ENCODE measurements around the gene HES3.

The HES3 gene

GRCh38 chr1:6262555-6263420 lies 18.8 kb downstream of the HES3 start:
- Mint-ChIP-seq H3K36me3 (no peaks in the 10 kb centered on the region), H3K4me3 (no peak overlapping the region), H3K4me1 (peaks cover 21% of the 10 kb centered on the region), H3K27me3 (peaks cover 51% of the 10 kb centered on the region), H3K9me3 (no peaks in the 10 kb centered on the region), H3K27ac (no peak overlapping the region)
- no peak for ATAC-seq

DNA sequence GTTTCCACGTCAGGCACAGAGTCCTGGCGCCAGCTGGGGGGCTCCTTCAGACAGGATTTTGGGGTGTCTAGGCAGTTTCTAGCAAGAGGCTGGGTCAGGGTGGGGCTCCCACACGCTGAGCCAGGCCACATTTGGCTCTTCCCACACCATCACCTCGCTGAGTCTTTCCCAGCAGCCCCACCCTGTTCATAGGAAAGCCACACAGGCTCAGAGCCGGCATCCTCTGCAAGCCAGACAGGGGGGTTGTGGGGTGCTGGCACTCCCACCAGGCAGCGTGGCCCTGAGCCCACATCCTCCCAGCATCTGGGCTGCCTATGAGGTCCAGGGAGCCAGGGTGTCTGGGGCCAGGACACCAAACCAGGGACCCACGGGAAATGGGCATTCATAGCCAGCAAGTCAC lies 19.7 kb downstream of the HES3 start:
- H3K27me3 Mint-ChIP-seq, result peaks cover 51% of the 10 kb centered on the region
- no peaks in the 10 kb centered on the region for H3K36me3 Mint-ChIP-seq
- ATAC-seq, result no peak
- H3K27ac Mint-ChIP-seq, result no peak overlapping the region
- H3K9me3 Mint-ChIP-seq, result no peaks in the 10 kb centered on the region
- H3K4me1 Mint-ChIP-seq, result peaks cover 21% of the 10 kb centered on the region
- no peak overlapping the region for H3K4me3 Mint-ChIP-seq

DNA sequence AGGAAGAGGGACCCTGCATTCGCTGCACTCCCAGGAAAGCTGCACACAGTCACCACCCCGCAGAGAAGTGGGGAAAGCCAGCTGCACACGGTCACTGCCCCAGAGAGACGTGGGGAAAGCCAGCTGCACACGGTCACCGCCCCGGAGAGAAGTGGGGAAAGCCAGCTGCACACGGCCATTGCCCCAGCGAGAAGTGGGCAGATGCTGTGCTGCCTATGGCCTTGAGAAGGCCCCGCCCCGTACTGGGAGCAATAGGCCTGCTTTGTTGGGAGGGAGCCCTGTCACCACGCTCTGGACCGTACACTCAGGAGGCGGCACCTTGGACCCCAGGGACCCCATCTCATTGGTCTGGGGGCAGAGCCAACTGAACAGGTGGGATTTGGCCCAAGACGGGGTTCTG lies 21.2 kb downstream of the HES3 start:
- Mint-ChIP-seq H3K27me3 (peaks cover 38% of the 10 kb centered on the region), H3K36me3 (no peaks in the 10 kb centered on the region), H3K9me3 (no peaks in the 10 kb centered on the region), H3K4me1 (peaks cover 10% of the 10 kb centered on the region), H3K4me3 (no peak overlapping the region), H3K27ac (no peak overlapping the region)
- no peak for ATAC-seq

DNA sequence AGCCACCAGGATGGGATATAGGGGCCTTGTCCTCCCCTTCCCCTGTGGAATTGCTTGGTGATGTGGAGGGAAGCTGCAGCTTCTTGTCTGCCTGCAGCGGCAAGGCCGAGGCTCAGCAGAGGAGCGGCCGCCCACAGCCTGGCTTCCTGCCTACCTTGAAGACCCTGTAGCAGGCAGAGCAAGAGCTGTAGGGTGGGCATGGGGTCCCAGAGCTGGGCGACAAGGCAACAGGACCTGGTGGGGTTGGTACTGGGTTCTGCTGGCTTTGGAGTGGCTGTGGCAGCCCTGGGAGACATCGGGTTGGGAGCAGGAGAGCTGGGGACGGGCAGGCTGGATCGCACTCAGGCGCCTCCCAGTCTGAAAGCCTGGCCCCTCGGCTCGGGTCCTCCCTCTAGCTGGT lies 22.7 kb downstream of the HES3 start:
- ATAC-seq, result no peak
- peaks cover 35% of the 10 kb centered on the region for H3K27me3 Mint-ChIP-seq
- peaks cover 7% of the 10 kb centered on the region for H3K4me1 Mint-ChIP-seq
- no peaks in the 10 kb centered on the region for H3K9me3 Mint-ChIP-seq
- no peak overlapping the region for H3K4me3 Mint-ChIP-seq
- no peaks in the 10 kb centered on the region for H3K36me3 Mint-ChIP-seq
- H3K27ac Mint-ChIP-seq, result no peak overlapping the region

DNA sequence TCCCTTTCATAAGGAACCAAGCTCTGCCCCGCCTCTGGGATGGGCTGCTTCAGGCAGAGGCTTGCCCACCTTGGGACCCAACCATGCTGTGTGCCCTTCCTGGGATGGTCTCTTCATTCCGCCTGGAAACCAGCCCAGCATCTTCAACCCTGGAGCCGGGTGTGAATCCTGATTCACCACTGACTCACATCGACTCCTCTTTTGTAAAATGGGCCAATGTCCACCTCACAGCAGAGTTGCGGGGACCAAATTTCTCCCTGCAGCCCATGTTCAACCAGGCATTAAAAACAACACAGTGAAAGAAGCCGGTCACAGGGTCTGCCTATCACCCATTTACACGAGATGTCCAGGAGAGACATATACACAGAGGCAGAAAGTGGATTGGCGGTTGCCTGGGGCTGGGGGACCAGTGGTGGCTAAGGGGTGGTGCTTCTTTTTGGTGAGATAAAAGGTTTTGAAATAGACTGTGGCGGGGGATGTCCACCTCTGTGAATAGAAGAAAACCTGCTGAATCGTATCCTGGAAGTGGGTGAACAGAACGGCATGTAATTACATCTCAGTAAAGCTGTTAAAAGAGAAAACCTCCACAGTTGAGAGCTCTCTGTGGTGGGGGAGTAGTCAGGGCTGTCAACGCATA lies 23.8 kb downstream of the HES3 start:
- H3K9me3 Mint-ChIP-seq, result no peaks in the 10 kb centered on the region
- H3K27ac Mint-ChIP-seq, result no peak overlapping the region
- no peak overlapping the region for H3K4me3 Mint-ChIP-seq
- H3K4me1 Mint-ChIP-seq, result no peaks in the 10 kb centered on the region
- H3K27me3 Mint-ChIP-seq, result peaks cover 23% of the 10 kb centered on the region
- no peak for ATAC-seq
- H3K36me3 Mint-ChIP-seq, result no peaks in the 10 kb centered on the region

GRCh38 chr1:6268415-6268814 lies 24.4 kb downstream of the HES3 start:
- no peak overlapping the region for H3K27ac Mint-ChIP-seq

GRCh38 chr1:6269296-6269695 lies 25.3 kb downstream of the HES3 start:
- H3K9me3 Mint-ChIP-seq, result no peaks in the 10 kb centered on the region
- peaks cover 9% of the 10 kb centered on the region for H3K27me3 Mint-ChIP-seq
- no peaks in the 10 kb centered on the region for H3K36me3 Mint-ChIP-seq
- no peak overlapping the region for H3K27ac Mint-ChIP-seq
- H3K4me1 Mint-ChIP-seq, result no peaks in the 10 kb centered on the region
- H3K4me3 Mint-ChIP-seq, result no peak overlapping the region
- ATAC-seq, result no peak

More at GRCh38 chr1:6268415-6268814, 24.4 kb downstream of the HES3 start:
- H3K9me3 Mint-ChIP-seq, result no peaks in the 10 kb centered on the region
- no peak for ATAC-seq
- H3K4me3 Mint-ChIP-seq, result no peak overlapping the region
- peaks cover 18% of the 10 kb centered on the region for H3K27me3 Mint-ChIP-seq
- no peaks in the 10 kb centered on the region for H3K4me1 Mint-ChIP-seq
- H3K36me3 Mint-ChIP-seq, result no peaks in the 10 kb centered on the region

DNA sequence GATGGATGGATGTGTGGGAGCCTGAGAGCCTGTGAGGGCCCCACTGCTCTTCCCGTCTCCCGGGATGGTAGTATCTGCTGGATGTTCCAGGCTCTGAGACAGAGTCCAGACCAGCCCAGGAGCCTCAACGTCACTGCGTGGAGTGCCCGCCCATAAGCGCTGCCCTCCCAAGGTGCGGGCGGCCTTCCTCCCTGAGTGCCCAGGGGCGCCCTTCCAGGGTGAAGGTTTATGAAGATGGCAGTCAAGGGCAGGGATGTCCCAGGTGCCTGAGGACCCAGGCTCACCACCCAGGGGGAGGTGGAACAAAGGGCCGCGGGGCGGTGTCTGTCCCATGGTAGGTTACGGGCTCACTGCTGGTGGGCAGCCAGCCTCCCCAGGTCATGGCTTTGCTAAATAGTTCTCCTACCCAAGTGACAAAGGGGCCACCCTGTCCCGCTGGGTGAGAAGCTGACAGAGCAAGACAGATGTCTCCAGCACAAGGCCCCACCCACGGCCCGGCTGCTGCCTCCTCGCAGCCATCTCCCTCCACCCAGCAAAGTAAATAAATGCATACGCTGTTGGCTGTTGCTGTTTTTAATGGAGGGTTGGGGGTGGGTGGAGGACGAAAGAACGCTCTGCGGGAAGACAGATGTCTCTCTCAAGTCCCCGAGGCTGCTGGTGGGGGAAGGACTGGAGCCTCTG lies 25.9 kb downstream of the HES3 start:
- no peak overlapping the region for H3K4me3 Mint-ChIP-seq
- peaks cover 4% of the 10 kb centered on the region for H3K27me3 Mint-ChIP-seq
- H3K9me3 Mint-ChIP-seq, result no peaks in the 10 kb centered on the region
- no peaks in the 10 kb centered on the region for H3K36me3 Mint-ChIP-seq
- no peak for ATAC-seq
- no peaks in the 10 kb centered on the region for H3K4me1 Mint-ChIP-seq
- H3K27ac Mint-ChIP-seq, result no peak overlapping the region

DNA sequence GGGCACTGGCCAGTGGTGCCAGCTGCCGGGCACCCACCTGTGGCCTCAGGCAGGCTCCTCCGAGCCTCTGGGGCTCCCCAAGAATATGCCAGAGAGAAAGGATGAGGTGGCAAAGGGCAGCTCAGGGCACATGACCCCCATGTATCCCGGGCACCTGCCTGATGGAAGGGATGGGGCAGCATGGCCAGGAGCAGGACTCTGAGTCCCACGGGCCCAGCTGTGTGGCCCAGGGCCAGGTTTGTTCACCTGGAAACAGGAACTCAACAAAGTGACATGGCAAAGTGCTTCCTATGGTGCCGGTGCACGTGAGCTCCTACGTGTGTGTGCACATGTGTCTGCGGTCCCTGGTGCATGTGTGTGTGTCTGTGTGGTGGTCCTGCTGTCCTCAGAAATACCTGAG lies 26.4 kb downstream of the HES3 start:
- no peak overlapping the region for H3K27ac Mint-ChIP-seq
- no peak for ATAC-seq
- no peaks in the 10 kb centered on the region for H3K36me3 Mint-ChIP-seq
- no peaks in the 10 kb centered on the region for H3K27me3 Mint-ChIP-seq
- no peaks in the 10 kb centered on the region for H3K9me3 Mint-ChIP-seq
- H3K4me1 Mint-ChIP-seq, result no peaks in the 10 kb centered on the region
- no peak overlapping the region for H3K4me3 Mint-ChIP-seq

DNA sequence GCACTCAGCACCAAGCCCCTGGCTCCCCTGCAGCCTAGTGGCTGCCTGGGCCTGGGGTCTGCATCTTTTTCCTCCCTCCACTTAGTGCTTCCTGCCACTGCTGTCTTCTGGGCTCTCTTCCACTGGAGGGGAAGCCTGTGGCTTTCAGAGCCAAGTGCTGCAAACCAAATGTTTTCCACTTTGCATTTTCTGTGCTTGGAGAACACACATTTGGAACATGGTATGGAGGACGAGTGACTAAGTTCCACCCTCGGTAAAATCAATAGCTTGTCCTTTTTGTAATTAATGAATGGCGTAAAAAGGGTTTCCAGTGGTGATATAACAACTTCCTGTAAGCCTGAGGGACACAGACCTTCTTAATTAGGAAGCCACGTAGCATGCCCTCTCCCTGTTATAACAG lies 27.0 kb downstream of the HES3 start:
- Mint-ChIP-seq H3K9me3 (no peaks in the 10 kb centered on the region), H3K27ac (no peak overlapping the region), H3K36me3 (no peaks in the 10 kb centered on the region), H3K27me3 (no peaks in the 10 kb centered on the region), H3K4me1 (no peaks in the 10 kb centered on the region), H3K4me3 (no peak overlapping the region)
- no peak for ATAC-seq

GRCh38 chr1:6271554-6271953 lies 27.6 kb downstream of the HES3 start:
- Mint-ChIP-seq H3K27ac (no peak overlapping the region), H3K4me3 (no peak overlapping the region), H3K27me3 (no peaks in the 10 kb centered on the region), H3K36me3 (no peaks in the 10 kb centered on the region), H3K4me1 (no peaks in the 10 kb centered on the region), H3K9me3 (no peaks in the 10 kb centered on the region)
- no peak for ATAC-seq

GRCh38 chr1:6272452-6272851 lies 28.5 kb downstream of the HES3 start:
- H3K27me3 Mint-ChIP-seq, result no peaks in the 10 kb centered on the region
- no peak overlapping the region for H3K27ac Mint-ChIP-seq
- ATAC-seq, result no peak
- no peaks in the 10 kb centered on the region for H3K36me3 Mint-ChIP-seq
- H3K4me1 Mint-ChIP-seq, result no peaks in the 10 kb centered on the region
- H3K4me3 Mint-ChIP-seq, result no peak overlapping the region
- no peaks in the 10 kb centered on the region for H3K9me3 Mint-ChIP-seq

DNA sequence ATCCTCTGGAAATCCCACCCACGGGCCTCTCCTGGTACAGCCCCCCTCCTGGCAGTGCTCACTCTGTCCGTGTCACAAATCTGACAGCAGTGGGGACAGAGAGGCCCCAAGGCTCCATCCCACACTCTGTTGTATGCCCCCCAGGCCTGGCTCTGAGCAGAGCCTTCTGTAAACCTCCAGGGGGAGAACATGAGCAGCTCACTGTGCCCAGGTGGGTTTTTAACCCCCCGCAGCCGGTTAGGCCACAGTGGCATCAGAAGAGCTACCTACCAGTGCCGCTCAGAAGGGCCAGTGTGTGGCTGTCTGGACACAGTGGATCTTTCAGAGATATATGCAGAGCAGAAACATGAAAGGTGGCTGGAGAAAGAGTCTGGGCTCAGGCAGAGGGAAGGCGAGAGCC lies 28.9 kb downstream of the HES3 start:
- Mint-ChIP-seq H3K36me3 (no peaks in the 10 kb centered on the region), H3K27ac (no peak overlapping the region), H3K4me3 (no peak overlapping the region), H3K4me1 (no peaks in the 10 kb centered on the region), H3K9me3 (no peaks in the 10 kb centered on the region), H3K27me3 (no peaks in the 10 kb centered on the region)
- no peak for ATAC-seq

DNA sequence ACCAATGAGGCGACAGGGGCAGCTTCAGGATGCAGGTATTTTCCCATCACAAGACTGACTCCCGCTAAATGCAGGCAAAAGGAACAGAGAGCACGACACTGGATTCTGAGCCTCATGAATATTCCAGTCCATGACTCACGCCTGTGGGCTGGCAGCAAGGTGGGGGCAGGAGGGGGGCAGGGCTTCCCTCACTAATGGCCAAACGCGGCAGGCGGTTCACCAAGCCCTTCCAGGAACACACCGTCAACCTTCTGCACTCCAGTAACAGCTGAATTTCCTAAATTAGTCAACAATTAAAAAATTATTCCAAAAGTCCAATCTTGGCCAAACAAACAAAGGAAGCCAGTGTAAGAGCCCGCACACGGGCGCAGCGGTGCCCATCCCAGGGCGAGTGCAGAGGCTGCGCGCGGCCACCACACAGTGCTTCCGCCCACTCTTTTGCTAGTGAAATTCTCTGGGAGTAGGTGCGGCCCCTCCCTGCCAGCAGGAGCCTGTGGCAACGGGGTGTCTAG lies 29.5 kb downstream of the HES3 start:
- Mint-ChIP-seq H3K36me3 (peaks cover under 1% of the 10 kb centered on the region), H3K27ac (no peak overlapping the region), H3K27me3 (no peaks in the 10 kb centered on the region), H3K4me1 (no peaks in the 10 kb centered on the region), H3K9me3 (no peaks in the 10 kb centered on the region), H3K4me3 (no peak overlapping the region)
- no peak for ATAC-seq

- ATAC-seq, result no peak
- no peak overlapping the region for H3K4me3 Mint-ChIP-seq
- H3K4me1 Mint-ChIP-seq, result no peaks in the 10 kb centered on the region
- H3K27me3 Mint-ChIP-seq, result no peaks in the 10 kb centered on the region
- no peak overlapping the region for H3K27ac Mint-ChIP-seq
- H3K9me3 Mint-ChIP-seq, result no peaks in the 10 kb centered on the region
- peaks cover 5% of the 10 kb centered on the region for H3K36me3 Mint-ChIP-seq
Observed at GRCh38 chr1:6274102-6274501, 30.1 kb downstream of the HES3 start.
